Activated CD8-positive, alpha-beta memory T cell treated with anti-CD3 and anti-CD28 coated beads for 24 hours (primary cell): Measurements from ENCODE around the gene GIMAP1.
A peak's percentile ranks its signal among the peaks of the same experiment; 100 is the strongest.
"Not testable (repeated sequence)": the region's sequence is repeated elsewhere in the genome, so short reads cannot be mapped to it uniquely, and the experiment has no call there.

Experiments
- DNase-seq: peaks from one replicate; pipeline ENCODE4 v3.0.0-alpha.2; 2020

GIMAP1 gene

GRCh38 chr7:150716368-150716767 is at the start of gene GIMAP1:
GIMAP1 (plus strand) TSS chr7:150716613; CDS start chr7:150719048, 2,435 bp downstream.
- peak; percentile 81 for DNase-seq

GRCh38 chr7:150668472-150668911 is 47.9 kb upstream of the GIMAP1 start:
- DNase-seq = peak; percentile 78

GRCh38 chr7:150668977-150669376 is 47.4 kb upstream of the GIMAP1 start:
- DNase-seq = no peak

GRCh38 chr7:150671798-150672585 is 44.4 kb upstream of the GIMAP1 start:
- not testable (repeated sequence) for DNase-seq

- no peak for DNase-seq
Measured at GRCh38 chr7:150675714-150676113, 40.7 kb upstream of the GIMAP1 start.

GRCh38 chr7:150676276-150676675 is 40.1 kb upstream of the GIMAP1 start:
- not testable (repeated sequence) for DNase-seq

DNA sequence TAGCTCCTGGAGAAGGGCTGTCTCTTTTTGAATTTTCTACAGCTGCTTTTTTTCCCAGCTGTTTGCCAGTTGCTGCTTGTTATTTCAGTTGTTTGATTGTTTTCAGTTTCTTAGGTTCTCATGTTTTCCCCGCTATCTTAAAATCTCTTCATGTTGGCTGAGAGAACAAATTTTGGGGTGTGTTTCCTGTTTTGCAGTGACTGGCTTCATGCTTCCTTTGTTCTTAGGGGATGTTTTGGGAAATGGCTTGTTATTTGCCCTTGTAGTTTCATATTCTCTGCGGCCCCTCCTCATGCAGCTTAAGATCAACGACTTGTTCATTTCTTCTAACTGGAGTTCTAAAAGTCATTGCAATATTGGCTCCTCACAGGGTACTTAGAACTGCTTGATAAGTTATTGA is 39.6 kb upstream of the GIMAP1 start:
- not testable (repeated sequence) for DNase-seq

GRCh38 chr7:150678601-150679000 is 37.8 kb upstream of the GIMAP1 start:
- not testable (repeated sequence) for DNase-seq

- not testable (repeated sequence) for DNase-seq
Measured at GRCh38 chr7:150680364-150680763, 36.0 kb upstream of the GIMAP1 start.

GRCh38 chr7:150685219-150686029 is 31.0 kb upstream of the GIMAP1 start, which contains the start of gene GIMAP2:
GIMAP2 (plus strand) TSS chr7:150685706; CDS start chr7:150687060, 1,354 bp downstream.
- no peak for DNase-seq

DNA sequence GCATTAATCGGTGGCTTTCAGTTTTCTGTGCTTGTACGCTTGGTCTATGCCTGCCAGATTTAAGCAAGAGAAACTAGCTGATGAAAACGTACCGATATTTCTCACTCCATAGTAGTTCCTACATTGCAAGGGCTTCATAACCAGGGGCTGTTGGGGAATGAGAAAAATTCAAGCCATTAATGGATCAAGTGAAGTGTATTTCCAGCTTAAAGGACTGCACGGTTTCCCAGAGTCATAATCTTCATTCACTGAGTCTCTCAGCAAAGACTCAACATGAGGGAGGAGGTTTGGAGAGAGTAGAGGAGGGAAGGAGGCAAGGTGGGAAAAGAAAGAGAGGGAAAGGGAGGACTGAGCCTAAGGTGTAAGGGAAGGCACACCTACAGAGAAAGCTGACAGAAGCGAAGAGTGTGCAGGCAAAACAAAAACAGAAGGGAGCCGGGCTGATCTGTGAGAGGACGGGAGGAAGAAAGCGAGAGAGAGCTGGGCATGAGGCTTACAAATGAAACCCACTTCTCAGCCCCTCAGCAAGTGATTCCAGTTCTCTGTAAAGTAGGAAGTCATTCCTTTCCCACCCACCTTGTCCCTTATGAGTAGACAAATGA is 30.3 kb upstream of the GIMAP1 start:
- no peak for DNase-seq

- no peak for DNase-seq
Measured at GRCh38 chr7:150688630-150689029, 27.8 kb upstream of the GIMAP1 start.

DNA sequence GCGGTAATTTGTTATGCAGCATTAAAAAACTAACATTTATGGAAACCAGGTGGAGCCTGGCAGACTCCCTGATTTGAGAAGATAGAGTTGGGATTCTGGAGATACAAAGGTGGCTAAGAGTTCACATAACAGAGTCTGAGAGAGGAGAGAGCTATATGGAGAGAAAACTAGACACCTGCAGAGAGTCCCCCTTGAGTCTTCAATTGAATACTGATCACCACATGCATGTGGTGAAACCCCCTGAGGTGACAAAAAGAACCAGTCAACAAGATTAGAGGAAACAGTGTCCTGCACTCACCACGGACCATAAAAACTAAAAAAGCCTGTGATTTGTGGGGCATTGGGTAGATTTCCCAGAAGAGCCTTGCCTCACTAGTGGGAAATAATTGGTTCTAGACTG is 20.8 kb upstream of the GIMAP1 start:
- DNase-seq = no peak

DNA sequence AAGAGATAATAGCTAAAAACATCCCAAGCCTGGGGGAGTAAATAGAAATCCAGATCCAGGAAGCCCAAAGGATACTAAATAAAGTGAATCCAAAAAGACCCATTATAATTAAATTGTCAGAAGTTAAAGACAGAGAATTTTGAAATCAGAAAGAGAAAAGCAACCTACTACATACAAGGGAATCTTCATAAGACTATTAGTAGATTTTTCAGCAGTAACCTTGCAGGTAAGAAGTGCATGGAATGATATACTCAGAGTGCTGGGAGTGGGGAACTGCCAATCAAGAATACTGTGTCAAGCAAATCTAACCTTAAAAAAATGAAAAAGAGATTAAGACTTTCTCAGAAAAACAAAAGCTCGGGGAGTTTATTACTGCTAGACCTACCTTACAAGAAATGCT is 13.2 kb upstream of the GIMAP1 start:
- DNase-seq = no peak

DNA sequence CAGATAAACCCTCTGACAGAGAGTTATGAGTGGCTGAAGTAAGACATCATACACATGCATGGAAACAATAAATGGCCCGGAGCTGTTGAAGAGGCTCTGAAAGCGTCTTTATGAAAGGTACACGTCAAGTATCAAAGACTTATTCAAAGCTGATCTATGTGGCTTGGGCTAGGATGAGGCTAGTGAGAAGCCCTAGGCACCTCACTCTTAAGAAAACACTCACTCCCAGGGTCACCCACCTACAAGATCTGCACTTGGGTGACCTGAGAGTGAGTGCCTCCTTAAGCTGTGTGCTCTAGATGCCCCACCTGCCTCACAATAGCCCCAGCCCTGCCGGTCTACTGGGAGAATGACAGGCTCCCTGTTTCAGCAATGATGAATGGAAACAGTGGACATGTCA is 1.1 kb upstream of the GIMAP1 start:
- peak; percentile 66 for DNase-seq

DNA sequence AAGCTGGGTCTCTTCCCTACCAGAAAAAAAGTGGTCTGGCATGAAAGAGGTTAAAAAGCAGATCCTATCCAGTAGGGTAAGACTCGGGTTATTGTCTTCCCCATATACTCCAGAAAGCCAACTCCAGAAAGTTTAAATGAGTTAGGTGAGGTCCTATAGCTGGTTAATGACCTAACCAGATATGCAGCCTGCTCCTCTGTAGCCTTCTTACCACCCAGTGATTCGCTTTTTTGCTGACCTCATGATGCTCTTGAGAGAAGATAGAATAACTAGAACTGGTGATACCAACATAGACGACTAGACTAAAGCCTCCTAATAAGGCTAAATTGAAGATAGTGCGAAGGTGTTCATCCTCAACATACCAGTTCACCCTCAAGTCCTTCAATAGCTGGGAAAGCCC is 675 bp upstream of the GIMAP1 start:
- DNase-seq = no peak

GRCh38 chr7:150716939-150717338 is 526 bp downstream of the GIMAP1 start:
- no peak for DNase-seq

GRCh38 chr7:150717814-150718420 is 1.5 kb downstream of the GIMAP1 start:
- DNase-seq = peak; percentile 62

- no peak for DNase-seq
Measured at GRCh38 chr7:150719436-150719835, 3.0 kb downstream of the GIMAP1 start.

DNA sequence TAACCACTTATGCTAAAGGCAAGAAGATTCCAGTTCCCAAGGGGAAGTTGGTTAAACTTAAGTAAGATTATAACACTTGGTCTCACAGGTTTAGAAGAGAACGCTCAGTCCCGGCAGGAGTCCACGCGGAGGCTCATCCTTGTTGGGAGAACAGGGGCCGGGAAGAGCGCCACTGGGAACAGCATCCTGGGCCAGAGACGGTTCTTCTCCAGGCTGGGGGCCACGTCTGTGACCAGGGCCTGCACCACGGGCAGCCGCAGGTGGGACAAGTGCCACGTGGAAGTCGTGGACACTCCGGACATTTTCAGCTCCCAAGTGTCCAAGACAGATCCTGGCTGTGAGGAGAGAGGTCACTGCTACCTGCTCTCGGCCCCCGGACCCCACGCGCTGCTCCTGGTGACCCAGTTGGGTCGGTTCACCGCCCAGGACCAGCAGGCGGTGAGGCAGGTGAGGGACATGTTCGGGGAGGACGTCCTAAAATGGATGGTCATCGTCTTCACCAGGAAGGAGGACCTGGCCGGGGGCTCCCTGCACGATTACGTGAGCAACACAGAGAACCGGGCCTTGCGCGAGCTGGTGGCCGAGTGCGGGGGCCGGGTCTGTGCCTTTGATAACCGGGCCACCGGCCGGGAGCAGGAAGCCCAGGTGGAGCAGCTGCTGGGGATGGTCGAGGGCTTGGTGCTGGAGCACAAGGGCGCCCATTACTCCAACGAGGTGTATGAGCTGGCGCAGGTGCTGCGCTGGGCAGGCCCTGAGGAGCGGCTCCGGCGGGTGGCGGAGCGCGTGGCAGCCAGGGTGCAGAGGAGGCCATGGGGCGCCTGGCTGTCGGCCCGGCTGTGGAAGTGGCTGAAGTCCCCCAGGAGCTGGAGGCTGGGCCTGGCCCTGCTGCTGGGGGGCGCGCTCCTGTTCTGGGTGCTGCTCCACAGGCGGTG is 3.8 kb downstream of the GIMAP1 start:
- DNase-seq = no peak

- DNase-seq = no peak
Measured at GRCh38 chr7:150721970-150722373, 5.6 kb downstream of the GIMAP1 start.

- DNase-seq = no peak
Measured at GRCh38 chr7:150722431-150722931, 6.1 kb downstream of the GIMAP1 start.
